CD4-positive, alpha-beta T cell treated with Interleukin-15 for 1 hour (primary cell): ENCODE results near the gene PRR12.

Experiments used
- DNase-seq: peaks from one replicate; pipeline ENCODE4 v3.0.0-alpha.2; 2020

PRR12 gene

DNA sequence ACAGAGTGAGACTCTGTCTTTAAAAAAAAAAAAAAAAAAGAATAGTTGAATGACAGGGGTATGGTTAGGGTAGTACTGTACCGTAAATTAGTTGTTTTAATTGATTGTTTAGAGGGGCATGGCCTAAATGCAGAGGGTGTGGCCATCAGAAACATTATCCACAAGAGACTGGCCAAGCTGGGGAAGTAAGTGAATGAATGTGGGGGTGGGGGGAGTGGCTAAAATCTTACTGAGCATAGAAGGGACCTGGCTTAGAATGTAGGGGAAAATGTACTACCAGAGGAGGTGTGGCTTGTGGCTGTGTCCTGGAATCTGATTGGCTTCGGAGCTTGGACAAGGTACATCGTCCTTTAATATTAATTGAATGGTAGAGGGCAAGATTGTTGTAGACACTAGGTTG, 78.5 kb downstream of the PRR12 start:
- DNase-seq = no peak

DNA sequence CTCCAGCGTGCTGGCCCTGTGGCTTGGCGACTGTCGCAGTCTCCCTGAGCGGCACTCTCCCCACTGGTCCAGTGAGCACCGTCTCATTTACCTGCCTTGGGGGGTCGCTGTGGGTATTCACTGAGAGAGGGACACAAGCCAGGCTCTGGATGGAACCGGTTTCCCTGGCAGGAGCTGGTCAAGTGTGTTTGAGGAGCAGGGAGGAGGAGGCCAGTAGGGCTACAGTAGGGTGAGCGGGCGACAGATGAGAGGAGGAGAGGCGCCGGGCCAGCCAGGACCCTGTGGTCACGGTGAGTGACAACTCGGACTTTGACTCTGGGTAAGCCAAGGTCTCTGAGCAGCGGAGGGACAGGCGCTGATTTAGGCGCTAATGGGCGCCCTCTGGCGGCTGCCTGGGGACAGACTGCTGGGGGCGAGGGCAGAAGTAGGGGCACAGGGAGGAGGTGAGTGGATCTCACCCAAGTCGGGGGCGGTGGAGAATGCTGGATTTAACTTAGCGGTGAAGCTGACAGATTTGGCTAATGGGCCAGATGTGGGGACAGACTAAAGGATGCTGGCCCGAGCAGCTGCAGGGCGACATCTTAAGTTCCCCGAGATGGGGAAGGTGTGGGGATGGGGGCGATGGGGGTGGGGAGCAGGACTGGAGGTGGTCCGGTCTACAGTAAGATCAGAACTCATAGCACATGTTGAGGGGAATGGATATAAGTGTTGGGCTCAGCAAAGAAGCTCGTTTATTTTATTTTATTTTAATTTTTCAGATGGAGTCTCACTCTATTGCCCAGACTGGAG, 81.3 kb downstream of the PRR12 start:
- DNase-seq = peak; percentile 77
